Stimulated activated CD4-positive, alpha-beta T cell treated with anti-CD3 and anti-CD28 coated beads, Interleukin-2, amount 100 ng/mL, for 48 hours (primary cell): Measurements from ENCODE around the gene GABRG3.

ENCODE experiments used
- DNase-seq, 2 donors: peaks; one replicate each; pipeline ENCODE4 v3.0.0-alpha.2; 2020

GABRG3 gene

GRCh38 chr15:27254801-27255200, 283.8 kb downstream of the GABRG3 start:
- no peak for DNase-seq

- no peak for DNase-seq
Measured at GRCh38 chr15:27256446-27256845, 285.5 kb downstream of the GABRG3 start.

GRCh38 chr15:27258287-27258686, 287.3 kb downstream of the GABRG3 start:
- DNase-seq, result no peak

DNA sequence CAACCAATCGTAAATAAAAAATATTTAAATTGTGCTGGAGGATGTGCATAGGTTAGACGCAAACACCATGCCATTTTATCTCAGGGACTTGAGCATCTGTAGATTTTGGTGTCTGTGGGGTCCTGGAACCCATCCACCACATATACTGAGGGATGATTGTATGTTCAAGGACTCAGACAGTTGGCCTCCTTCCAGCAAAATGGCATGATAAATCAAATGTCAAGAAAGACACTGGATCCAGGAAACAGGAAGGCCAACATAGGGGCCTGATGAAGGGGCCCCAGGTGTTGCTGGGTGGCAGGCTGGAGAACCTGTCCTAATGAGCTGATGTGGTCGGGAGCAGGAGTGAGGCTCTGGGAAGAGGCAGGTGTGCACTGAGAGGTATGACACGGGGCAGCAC, 289.5 kb downstream of the GABRG3 start:
- no peak for DNase-seq

- no peak for DNase-seq
Measured at GRCh38 chr15:27268923-27269322, 297.9 kb downstream of the GABRG3 start.

DNA sequence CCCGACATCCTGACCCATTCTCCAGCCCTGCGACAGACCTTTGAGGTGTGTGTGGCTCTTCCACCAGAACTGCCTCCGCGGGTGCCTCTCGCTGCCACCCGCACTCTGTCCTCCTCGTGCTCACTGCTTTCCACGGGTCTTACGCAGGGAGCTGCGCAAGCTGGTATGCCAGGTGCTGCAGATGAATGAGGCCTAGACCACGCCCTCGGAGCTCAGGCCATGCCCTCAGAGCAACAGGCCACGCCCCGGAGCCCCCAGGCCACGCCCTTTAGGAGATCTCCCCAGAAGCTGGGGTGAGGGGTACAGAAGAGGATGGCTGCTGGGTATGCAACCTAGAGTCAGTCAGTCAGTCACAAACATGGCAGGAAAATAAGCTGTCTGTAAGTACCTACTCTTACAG, 300.3 kb downstream of the GABRG3 start:
- no peak for DNase-seq

DNA sequence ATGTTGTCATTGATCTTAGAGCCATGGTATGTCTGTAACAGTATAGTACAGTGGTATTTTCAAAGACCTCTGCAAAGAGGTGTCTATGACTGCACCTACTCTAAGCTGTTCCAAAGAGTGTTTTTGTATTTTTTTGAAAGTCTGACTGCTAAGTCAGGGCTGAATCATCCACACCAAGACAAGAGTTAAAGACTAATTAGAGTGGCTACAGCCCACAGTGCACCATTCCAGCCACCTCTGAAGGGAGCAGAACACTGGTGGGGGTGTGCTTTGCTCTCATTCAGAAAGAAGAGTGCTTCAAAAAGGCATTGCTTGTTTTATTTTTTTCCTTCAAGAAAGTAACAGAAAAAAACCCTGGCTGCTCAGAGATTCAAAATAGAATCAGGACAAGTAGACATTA, 301.4 kb downstream of the GABRG3 start:
- DNase-seq, result no peak

- DNase-seq, result no peak
Measured at GRCh38 chr15:27273506-27273905, 302.5 kb downstream of the GABRG3 start.

GRCh38 chr15:27278761-27279160, 307.8 kb downstream of the GABRG3 start:
- DNase-seq, result no peak

DNA sequence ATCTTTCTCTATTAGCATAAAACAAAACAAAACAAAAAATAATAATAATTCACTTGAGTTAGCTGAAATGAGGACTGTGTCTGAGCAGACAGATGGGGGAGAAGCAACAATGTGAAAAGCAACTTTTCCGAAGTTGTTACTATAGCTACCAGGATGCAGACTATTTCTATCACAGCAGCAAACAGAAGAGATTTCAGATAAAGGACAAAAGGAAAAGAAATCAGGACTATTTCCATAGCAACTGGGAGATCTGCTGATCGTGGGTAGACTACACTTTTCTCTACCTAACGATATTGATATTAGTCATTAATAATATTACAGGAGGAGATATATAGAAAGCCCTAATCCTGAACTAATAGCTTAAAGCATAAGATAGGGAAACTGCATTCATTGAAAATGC, 321.7 kb downstream of the GABRG3 start:
- DNase-seq, result no peak

- no peak for DNase-seq
Measured at GRCh38 chr15:27293607-27294006, 322.6 kb downstream of the GABRG3 start.

GRCh38 chr15:27317736-27318135, 346.8 kb downstream of the GABRG3 start:
- DNase-seq, result no peak

DNA sequence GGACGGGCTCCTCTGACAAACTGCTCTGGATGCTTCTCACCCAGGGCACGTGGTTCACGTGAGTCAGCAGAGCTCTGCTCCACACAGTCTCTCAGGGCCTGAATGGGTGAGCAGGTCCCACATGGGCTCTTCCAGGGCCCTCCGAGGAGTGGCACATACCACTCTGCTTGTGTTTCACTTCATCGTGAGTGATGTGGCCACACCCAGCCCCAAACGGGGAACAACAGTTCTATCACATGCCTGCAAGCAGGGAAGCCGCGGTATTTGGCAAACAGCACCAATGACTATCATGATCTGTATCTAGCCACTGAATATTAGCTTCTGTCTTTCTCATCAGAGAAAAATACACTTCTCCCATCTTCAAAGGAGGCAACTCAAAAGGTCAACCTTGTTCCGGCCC, 352.8 kb downstream of the GABRG3 start:
- no peak for DNase-seq

DNA sequence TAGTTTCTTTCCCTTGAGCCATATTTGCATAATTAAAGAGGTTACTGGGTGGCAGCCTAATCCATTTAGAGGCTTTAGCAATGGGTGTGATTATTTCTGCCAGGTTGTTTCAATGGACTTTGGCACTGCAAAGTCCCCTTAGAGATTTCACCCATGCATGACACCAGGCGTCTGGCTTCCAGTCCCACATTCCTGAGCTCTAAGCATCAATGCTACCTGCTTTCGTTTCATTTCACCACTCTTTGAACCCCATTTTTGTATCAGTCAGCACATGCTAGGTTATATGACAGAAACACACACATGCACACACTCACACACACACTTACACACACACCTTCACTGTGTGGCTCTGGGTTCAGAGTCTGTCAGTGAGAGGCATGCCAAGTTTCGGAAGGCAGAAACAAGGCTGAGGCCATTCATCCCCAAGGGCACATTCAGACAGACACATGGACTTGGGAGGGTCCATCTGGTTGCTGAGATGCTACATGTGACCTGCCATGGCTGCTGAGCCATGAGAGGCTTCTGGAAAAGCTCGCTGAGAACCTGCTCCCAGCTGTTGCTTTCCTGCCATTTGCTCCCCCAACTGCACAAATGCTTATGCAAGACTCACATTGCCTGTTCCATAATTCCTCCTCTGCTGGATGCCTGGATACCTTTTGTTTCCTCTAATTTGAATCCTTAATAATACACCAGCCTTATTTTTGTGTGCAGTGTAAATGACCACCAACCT, 354.1 kb downstream of the GABRG3 start:
- DNase-seq, result no peak

DNA sequence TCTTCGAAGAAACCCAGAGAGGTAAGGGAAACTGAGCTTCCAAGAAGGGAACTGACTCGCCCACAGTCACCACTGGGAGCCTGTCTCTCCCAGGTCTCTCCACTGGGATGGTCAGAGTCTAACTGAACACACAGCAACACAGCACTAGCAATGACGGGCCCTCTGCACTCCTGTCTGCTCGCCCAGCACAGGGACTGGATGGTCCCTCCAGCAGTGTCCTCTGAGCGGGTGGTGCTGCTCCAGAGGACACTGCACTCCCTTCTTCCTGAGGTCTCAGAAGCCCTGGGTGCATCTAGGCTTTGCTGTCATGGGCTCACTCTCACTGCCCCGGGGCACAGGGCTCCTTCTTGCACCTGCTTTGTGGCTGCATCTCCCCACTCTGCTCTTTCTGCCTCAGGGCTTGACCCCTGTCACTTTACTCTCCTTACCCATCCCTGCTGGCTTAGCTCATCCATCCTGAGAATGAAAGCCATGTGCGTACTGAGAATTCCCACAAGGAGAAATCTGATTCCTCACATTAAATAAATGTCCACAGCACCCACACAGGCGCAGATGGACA, 356.6 kb downstream of the GABRG3 start:
- DNase-seq, result no peak

DNA sequence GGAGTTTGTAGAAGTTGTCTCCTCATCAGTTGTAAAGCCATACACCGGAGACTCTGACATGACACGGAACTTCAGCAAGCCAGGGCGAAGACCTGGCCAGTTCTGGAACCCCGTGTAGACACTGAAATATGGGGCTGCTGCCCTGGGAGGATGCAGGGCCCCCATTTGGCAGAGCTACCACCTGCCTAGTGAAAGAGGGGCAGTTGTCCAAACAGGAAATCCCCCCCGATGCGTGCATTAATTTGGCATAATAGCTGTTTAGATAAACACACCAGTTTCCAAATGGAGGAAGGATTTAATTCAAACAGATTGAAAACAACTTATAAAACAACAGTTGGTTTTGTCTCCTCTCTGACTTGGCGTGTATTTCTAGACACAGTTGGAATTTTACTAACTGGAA, 357.2 kb downstream of the GABRG3 start:
- no peak for DNase-seq

DNA sequence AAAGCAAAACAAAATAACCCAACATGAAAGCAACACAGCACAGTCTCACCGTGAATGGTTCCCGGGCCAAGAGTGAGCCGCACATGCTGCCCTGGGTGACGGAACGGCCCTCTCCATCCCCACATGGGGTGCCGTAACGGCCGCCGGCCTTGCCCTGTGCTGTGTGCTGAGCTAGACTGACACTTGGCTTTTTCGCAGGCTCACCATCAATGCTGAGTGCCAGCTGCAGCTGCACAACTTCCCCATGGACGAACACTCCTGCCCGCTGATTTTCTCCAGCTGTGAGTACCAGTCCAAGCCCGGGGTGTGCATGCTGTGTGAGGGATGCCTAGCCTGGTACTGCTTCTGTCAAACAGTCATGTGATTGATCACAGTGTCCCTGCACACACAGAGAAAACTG, 357.6 kb downstream of the GABRG3 start:
- no peak for DNase-seq

GRCh38 chr15:27330326-27330725, 359.3 kb downstream of the GABRG3 start:
- no peak for DNase-seq

- no peak for DNase-seq
Measured at GRCh38 chr15:27336676-27337075, 365.7 kb downstream of the GABRG3 start.

DNA sequence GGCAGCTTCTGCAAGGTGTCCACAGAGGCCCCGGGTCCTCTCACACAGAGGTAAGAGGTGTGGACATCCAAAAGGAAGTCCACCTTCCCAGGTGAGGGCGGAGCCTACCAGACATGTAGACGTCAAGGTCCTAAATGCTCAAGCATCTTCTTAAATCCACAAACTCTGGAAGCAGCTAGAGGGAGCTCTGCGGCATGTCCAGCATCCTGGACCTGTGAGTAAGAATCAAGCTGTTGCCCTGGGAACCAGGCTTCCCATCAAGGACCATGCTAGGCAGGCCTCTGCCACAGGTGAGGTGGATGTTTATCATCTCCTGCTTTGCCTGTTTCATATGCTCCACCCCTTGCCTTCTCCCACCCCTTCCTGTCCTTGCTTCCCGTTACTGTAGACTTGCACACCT, 368.2 kb downstream of the GABRG3 start:
- no peak for DNase-seq

GRCh38 chr15:27341780-27342343, 370.9 kb downstream of the GABRG3 start:
- no peak for DNase-seq

DNA sequence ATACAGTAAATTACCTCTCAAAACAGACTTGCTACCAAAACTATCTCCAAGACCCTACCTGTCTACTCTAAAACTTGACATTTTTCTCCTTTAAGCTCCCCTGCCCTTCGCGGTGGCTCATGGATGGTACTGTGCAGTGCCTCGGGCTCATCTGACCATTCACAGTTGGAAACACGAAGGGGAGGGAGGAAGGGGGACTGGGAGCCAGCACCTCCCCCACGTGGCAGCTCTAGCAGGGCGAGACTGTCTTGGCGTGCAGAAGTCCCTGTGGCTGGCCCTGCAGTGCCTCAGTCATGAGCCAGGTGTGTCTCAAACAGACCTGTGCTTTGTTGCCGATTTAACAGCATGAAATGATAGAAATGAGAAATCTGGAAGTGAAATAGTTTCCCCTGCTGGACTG, 372.0 kb downstream of the GABRG3 start:
- no peak for DNase-seq

DNA sequence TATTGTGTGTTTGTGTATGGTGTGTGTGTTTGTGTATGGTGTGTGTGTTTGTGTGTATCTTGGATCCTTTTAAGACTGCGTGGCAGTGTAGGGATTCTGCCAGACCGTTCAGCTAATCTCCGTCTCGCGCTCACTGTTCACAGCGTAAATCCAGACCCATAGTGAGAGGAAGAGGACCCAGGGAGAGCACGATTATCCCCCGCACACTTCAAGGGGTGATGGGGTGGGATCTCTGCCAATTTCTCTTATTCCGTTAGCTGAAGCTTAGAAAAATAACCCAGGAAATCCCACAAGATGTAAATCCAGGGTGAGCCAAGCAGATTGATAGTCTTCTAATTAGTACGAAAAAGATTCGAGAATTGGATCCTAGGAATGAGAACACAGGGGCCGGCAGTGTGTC, 381.2 kb downstream of the GABRG3 start:
- DNase-seq, result no peak

- DNase-seq, result no peak
Measured at GRCh38 chr15:27353856-27354255, 382.9 kb downstream of the GABRG3 start.
